Ovary (tissue), 3 donors: ENCODE measurements around the gene TMEM259.

Source experiments
- POLR2A ChIP-seq: fragments of 450-650 bp; IDR thresholded peaks from one replicate; pipeline ENCODE4 v1.6.1; 2017; ENCODE audit warnings: antibody characterized with exemption, mild to moderate bottlenecking, moderate library complexity
- TF ChIP-seq, protein P1 (sequence below), 3 donors: fragments of 450-650 bp in 2 of 3; fragments of 200-600 bp in 1 of 3; IDR thresholded peaks; one replicate each; pipeline versions ENCODE4 v1.5.1 to v1.8.0; 2016 to 2022; ENCODE audit warnings: antibody characterized with exemption in 3 of 3, mild to moderate bottlenecking in 1 of 3
- donor health status: DM: no; HTN: no; CAD: no.

- TF ChIP-seq, protein P1, sequence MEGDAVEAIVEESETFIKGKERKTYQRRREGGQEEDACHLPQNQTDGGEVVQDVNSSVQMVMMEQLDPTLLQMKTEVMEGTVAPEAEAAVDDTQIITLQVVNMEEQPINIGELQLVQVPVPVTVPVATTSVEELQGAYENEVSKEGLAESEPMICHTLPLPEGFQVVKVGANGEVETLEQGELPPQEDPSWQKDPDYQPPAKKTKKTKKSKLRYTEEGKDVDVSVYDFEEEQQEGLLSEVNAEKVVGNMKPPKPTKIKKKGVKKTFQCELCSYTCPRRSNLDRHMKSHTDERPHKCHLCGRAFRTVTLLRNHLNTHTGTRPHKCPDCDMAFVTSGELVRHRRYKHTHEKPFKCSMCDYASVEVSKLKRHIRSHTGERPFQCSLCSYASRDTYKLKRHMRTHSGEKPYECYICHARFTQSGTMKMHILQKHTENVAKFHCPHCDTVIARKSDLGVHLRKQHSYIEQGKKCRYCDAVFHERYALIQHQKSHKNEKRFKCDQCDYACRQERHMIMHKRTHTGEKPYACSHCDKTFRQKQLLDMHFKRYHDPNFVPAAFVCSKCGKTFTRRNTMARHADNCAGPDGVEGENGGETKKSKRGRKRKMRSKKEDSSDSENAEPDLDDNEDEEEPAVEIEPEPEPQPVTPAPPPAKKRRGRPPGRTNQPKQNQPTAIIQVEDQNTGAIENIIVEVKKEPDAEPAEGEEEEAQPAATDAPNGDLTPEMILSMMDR (IDR thresholded peaks at IDR 0.05) = no peak
- no peak for TF ChIP-seq POLR2A
Measured at GRCh38 chr19:999379-999719, 21.6 kb downstream of the TMEM259 start.
